Measurements from ENCODE around the gene METTL26.

METTL26 gene

DNA sequence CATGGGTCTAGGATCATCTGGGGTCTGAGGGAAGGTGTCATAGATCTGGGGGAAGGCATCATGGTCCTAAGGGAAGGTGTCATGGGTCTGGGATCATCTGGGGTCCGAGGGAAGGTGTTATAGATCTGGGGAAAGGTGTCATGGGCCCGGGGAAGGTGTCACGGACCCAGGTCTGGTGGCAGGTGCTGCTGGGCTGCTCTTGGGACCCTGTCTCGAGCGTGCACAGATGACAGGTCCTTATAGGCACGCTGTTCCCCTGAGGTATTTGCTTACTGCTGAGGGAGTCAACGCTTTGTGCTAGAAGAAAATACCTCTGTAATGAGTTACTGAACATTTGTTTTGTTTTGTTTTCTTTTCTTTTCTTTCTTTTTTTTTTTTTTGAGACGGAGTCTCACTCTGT is 44.9 kb downstream of the METTL26 start:
- no peak for FAIRE-seq
- no peak for DNase-seq (ENCODE audit: insufficient read length, low spot score)
- TF ChIP-seq POLR2A (IDR thresholded peaks at IDR 0.05; ENCODE audit: low read depth, low read length) = no peak

GRCh38 chr16:590815-591200 is 45.3 kb downstream of the METTL26 start:
- TF ChIP-seq POLR2A (IDR thresholded peaks at IDR 0.05; ENCODE audit: low read depth, low read length) = no peak
- no peak for DNase-seq (ENCODE audit: insufficient read length, low spot score)
- FAIRE-seq = no peak

DNA sequence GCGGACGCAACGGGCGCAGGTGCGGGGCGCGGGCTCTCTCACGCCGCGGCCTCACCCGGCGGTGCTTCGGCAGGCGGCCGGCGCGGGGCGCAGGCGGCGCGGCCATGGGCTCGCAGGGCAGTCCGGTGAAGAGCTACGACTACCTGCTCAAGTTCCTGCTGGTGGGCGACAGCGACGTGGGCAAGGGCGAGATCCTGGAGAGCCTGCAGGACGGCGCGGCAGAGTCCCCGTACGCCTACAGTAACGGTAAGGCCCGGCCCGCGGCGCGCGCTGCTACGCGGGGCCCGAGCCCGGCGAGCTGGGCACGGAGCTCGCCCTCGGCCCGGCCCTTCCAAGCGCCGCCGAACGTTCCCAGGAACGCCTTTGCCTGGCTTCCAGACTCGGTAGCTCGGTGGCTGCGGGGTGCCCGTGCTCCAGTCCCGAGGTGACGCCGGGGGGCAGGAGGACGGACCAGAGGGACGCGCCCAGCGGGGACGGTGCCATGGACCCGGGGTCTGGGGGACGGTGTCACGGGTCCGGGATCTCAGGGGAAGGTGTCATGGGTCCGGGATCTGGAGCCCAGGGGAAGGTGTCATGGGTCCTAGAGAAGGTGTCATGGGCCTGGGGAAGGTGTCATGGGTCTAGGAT is 45.8 kb downstream of the METTL26 start:
- DNase-seq (ENCODE audit: insufficient read length, low spot score) (no peak), FAIRE-seq (no peak)
- peak; percentile 46; the same call in 1 of the 2 replicates for TF ChIP-seq POLR2A (IDR thresholded peaks at IDR 0.05; ENCODE audit: low read depth, low read length)

DNA sequence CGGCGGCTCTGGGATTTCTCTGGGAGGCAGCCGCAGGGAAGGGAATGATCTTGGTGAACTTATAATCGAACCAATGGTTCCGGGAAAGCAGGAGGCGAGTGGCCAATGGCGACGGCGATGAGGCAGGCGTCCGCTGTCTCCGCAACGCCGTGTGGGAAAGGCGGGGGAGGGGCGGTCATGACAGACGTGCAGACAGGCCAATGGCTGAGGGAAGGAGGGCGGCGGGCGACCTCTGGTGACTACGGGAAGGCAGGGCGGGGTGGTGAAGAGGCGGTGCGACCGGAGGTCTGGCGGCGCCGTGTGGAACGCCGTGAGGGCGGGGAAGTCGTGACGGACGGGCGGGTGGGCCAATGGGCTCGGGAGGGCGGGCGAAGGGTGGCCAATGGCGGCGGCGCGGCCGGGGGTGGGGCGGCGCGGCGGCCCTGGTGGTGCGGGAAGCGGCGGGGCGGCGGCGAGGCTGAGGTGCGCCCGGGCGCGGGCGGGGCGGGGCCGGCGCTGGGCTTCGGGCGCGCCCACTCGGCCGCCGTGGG is 46.4 kb downstream of the METTL26 start, which contains the start of gene RAB40C:
RAB40C (plus strand) TSS at position 409 of the 530 bp plus-strand sequence. CDS start 226 bp downstream, outside the sequence.
- FAIRE-seq (no peak), DNase-seq (ENCODE audit: insufficient read length, low spot score) (peak; percentile 99)
- peak; percentile 52 for TF ChIP-seq POLR2A (IDR thresholded peaks at IDR 0.05; ENCODE audit: low read depth, low read length)

DNA sequence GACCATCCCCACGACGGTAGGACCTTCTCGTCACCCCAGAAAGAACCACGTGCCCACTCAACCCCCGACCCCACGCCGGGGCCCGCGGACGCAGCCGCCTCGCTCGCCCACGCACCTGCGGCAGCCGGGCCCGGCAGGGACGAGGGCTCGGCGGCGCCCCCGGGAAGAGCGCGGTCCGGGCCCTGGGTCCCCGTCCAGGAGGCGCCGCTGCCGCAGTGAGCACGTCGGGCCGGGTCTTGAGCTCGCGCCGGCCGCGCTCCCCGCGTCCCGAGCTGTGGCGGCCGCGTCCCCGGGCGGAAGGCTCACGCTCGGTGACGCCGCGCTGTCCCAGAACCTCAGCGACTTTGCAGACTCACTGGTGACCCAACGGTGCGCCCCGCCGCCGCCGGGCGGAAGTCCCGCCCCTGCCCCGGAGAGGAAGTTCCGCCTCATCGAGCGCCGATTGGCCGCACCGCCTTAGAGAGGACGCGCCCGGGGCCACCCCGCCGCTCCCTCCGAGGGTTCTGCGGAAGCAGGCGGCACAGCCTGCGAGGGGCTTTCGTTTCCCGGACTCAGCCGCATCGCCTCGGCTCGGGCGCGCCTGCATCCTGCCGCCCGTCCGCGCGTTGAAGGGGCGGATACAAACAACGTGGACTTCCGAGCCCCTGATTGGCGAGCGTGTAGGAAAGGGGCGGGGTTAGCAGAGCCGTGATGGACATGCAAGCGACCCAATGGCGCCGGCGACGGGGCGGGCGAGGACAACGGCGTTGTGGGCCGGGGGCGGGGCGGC is 47.0 kb downstream of the METTL26 start:
- FAIRE-seq (no peak), DNase-seq (ENCODE audit: insufficient read length, low spot score) (peak; percentile 88)
- TF ChIP-seq POLR2A (IDR thresholded peaks at IDR 0.05; ENCODE audit: low read depth, low read length) = peak; percentile 86

- peak; percentile 5; the same call in 1 of the 2 replicates for TF ChIP-seq POLR2A (IDR thresholded peaks at IDR 0.05; ENCODE audit: low read depth, low read length)
- DNase-seq (ENCODE audit: insufficient read length, low spot score) (no peak), FAIRE-seq (no peak)
These were observed 47.5 kb downstream of the METTL26 start for GRCh38 chr16:588639-588888.

DNA sequence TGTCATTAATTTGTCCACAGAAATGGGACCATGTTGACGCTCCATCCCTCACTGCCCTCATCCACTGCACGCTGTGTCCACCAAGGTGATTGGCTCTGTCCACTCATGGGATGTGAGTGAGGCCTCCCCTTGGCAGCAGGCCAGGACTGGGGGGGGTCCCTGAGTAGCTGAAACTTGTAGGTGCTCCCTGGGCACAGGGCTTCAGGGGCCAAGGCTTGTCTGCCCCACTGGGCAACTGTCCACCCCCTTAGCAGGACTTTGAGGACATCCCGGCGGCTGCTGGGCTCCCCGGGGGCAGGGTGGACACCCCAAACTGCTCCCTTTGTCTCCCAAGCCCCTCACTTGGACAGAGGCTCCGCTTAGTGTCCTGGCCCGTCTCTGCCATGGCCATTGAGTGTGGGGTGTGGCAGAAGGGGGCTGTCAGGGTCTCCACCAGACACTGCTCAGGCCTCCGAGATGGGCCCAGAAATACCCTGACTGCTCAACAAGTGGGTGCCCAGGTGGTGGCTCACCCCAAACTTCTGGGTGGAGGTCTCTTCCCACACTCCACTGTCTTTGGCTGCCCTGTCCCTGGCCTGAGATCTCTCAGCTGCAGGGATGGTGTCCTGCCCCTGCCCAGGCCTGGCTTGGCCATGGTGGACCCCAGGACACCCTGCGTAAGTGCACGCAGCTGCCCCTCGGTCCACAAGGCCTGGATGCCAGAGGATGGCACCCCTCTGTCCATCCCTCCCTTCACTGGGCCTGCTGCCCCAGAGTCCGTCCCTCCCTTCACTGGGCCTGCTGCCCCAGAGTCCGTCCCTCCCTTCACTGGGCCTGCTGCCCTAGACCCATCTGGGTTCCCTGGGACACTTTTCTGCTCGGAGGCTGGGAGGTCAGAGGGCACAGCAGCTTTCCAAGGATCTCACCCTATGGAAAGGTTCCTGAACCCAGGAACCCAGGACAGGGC is 49.2 kb downstream of the METTL26 start:
- FAIRE-seq = no peak

GRCh38 chr16:586047-586644 is 50.0 kb downstream of the METTL26 start:
- DNase-seq (ENCODE audit: insufficient read length, low spot score) (no peak), FAIRE-seq (no peak)
- peak; percentile 17; the same call in 1 of the 2 replicates for TF ChIP-seq POLR2A (IDR thresholded peaks at IDR 0.05; ENCODE audit: low read depth, low read length)

More for the DNA sequence above, 49.2 kb downstream of the METTL26 start:
- peak; percentile 29; the same call in 1 of the 2 replicates for TF ChIP-seq POLR2A (IDR thresholded peaks at IDR 0.05; ENCODE audit: low read depth, low read length)
- DNase-seq (ENCODE audit: insufficient read length, low spot score) = no peak

DNA sequence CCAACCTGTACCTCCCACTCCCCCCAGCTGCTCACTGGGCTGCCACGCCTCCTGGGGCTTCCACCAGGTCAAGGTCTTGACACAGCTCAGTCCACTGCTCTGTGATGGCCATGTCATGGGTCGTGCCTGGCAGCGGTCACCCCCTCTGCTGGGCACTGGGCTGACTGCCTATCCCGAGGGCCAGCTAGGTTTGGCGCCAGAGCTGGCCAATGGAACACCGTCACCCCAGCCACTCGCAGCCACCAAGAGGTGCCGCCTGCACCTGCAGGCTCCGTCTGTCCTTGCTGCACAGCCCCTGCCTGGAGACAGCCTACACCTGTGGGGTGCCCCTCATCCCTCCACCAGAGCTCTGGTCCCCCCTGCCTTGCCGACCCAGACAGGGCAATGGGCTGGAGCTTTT is 50.8 kb downstream of the METTL26 start:
- no peak for FAIRE-seq
- no peak for DNase-seq (ENCODE audit: insufficient read length, low spot score)
- TF ChIP-seq POLR2A (IDR thresholded peaks at IDR 0.05; ENCODE audit: low read depth, low read length) = no peak
